ENCODE results near the gene GPR153. TPM values are rescaled to one million over a fixed set of nuclear protein-coding genes. Genes with fewer than 3 reads are reported as not detected.
"Not testable (repeated sequence)": the region's sequence is repeated elsewhere in the genome, so short reads cannot be mapped to it uniquely, and the experiment has no call there.

GPR153 gene
- total RNA-seq = 10 to 100 TPM; 13.0 to 44.0 (median 15.3) TPM

DNA sequence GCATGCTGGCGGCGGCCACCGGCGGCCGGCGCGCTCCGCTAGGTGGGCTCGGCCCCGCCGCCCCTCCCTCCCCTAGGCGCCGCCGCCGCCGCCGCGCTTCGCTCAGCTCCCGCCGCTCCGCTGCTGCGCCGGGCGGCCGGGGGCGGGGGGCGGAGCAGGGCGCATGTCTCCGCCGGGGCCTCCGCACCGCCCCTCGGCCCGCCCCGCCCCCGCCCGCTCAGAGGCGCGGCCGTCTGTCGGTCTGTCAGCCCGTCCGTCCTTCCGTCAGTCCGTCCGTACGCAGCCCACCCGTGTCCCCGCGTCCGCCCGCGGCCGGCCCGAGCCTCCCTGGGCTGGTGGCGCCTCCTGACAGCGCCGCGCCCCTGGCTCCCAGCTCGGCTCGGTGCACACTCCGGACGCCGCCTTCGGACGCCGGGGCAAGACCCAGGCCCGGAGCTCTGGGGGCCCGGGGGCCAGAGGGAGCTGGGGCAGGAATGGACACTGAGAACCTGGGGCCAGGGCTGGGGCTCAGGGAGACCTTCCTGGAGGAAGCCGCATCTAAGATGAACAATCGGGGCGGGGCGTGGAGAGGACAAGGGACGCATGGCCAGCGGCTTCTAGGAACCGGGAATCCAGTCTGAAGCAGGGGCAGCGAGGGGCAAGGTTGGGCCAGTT, at the start of gene GPR153:
Gene GPR153 (minus strand): TSS at position 138 of the 654 bp plus-strand sequence. CDS start 6,193 bp downstream, outside the sequence.
- in situ Hi-C loops (cut with MboI; ENCODE audit: low pct_unique_long_range_greater_than_20kb in 2 of 9, low sequenced_read_pairs in 9 of 9, unreplicated experiment in 9 of 9) = no loop called here
- H3K4me3 ChIP-seq = peak within 1 kb of the TSS; percentile 57 to 88 (median 66)
- H3K4me1 ChIP-seq (replicated peaks in 1 of 2) = peaks cover 25 to 30% of the 10 kb centered on the region in 2 donors
- peak within 1 kb of the TSS; percentile 65 to 73 for H3K27ac ChIP-seq
- peak; percentile 27 to 65 (median 52) for ATAC-seq (replicated peaks in 6 of 8)
- WGBS, 10 experiments = 0% methylated on average over 1 of the region's 78 CpGs; no CpG with 5 or more reads in 8 of the 10 experiments

DNA sequence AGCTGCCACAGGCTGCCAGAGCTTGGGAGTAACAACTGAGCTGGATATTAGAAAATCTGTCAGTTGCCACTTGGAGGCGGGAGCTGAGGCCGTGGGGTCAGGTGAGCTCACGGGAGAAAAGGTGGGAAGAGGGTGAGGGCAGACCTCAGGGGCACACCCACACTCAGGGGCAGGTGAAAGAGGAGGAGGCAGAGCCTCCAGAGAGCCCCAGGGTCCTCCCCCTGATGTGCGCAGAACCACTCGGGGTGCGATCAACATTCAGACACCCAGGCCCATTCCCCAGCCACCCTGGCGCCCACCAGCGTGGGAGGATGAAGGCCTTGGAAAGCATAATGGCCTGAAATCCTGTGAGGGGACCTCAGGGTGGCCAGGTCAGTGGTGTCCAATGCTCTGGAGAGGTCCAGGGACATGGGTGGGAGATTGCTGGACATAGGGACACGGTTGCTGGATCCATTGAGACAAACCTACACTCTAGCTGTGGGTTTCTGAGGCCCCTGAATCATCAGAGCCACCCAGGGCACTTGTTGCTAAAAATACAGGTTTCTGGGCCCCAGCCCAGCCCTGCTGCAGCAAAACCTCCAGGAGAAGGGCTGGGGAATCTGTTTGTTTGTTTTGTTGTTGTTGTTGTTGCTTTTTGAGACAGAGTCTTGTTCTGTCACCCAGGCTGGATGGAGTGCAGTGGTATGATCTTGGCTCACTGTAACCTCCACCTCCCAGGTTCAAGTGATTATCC, 49.4 kb upstream of the GPR153 start:
- peaks cover 16 to 18% of the 10 kb centered on the region in 2 donors for H3K4me1 ChIP-seq (replicated peaks in 1 of 2)
- in situ Hi-C loops (cut with MboI; ENCODE audit: low pct_unique_long_range_greater_than_20kb in 2 of 9, low sequenced_read_pairs in 9 of 9, unreplicated experiment in 9 of 9) = no loop called here
- no peak overlapping the region for H3K4me3 ChIP-seq
- no peak overlapping the region for H3K27ac ChIP-seq
- WGBS, 10 experiments = 80 to 100% (median 100%) methylated on average over 1 to 6 of the region's 9 CpGs; no CpG with 5 or more reads in 3 of the 10 experiments
- no peak for ATAC-seq (replicated peaks in 6 of 8)

GRCh38 chr1:6309564-6309963, 48.7 kb upstream of the GPR153 start:
- in situ Hi-C loops (cut with MboI; ENCODE audit: low pct_unique_long_range_greater_than_20kb in 2 of 9, low sequenced_read_pairs in 9 of 9, unreplicated experiment in 9 of 9) = no loop called here
- ATAC-seq (replicated peaks in 6 of 8) = no peak

DNA sequence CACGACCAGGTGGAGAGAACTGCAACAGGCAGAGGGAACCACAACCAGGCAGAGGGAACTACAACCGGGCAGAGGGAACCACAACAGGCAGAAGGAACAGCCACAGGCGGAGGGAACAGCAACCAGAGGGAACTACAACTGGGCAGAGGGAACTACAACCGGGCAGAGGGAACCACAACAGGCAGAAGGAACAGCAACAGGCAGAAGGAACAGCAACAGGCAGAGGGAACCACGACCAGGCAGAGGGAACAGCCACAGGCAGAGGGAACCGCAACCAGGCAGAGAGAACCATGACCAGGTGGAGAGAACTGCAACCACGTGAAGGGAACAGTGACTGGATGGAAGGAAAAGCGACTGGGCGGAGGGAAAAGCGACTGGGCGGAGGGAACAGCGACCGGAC, 47.6 kb upstream of the GPR153 start:
- in situ Hi-C loops (cut with MboI; ENCODE audit: low pct_unique_long_range_greater_than_20kb in 2 of 9, low sequenced_read_pairs in 9 of 9, unreplicated experiment in 9 of 9) = no loop called here
- WGBS, 10 experiments = 61 to 100% (median 88%) methylated on average over 1 to 9 of the region's 13 CpGs; no CpG with 5 or more reads in 2 of the 10 experiments
- Histone ChIP-seq H3K4me3 (no peak overlapping the region), H3K4me1 (replicated peaks in 1 of 2) (peaks cover 8% of the 10 kb centered on the region in 2 donors), H3K27ac (no peak overlapping the region)
- no peak for ATAC-seq (replicated peaks in 6 of 8)

More at GRCh38 chr1:6309564-6309963, 48.7 kb upstream of the GPR153 start:
- Histone ChIP-seq H3K4me1 (replicated peaks in 1 of 2) (peaks cover 16 to 18% of the 10 kb centered on the region in 2 donors), H3K27ac (no peak overlapping the region), H3K4me3 (no peak overlapping the region)
- 75 to 97% (median 86%) methylated on average over 3 to 7 of the region's 7 CpGs for WGBS, 10 experiments

- WGBS, 10 experiments = 86 to 100% (median 95%) methylated on average over 1 to 7 of the region's 7 CpGs; no CpG with 5 or more reads in 2 of the 10 experiments
- ATAC-seq (replicated peaks in 6 of 8); H3K4me1 ChIP-seq (replicated peaks in 1 of 2); in situ Hi-C loops (cut with MboI; ENCODE audit: low pct_unique_long_range_greater_than_20kb in 2 of 9, low sequenced_read_pairs in 9 of 9, unreplicated experiment in 9 of 9); H3K27ac ChIP-seq; H3K4me3 ChIP-seq: not testable (repeated sequence)
These were observed 46.8 kb upstream of the GPR153 start for GRCh38 chr1:6307682-6308081.

- in situ Hi-C loops (cut with MboI; ENCODE audit: low pct_unique_long_range_greater_than_20kb in 2 of 9, low sequenced_read_pairs in 9 of 9, unreplicated experiment in 9 of 9) = no loop called here
- H3K4me1 ChIP-seq (replicated peaks in 1 of 2) = no peaks in the 10 kb centered on the region
- ATAC-seq (replicated peaks in 6 of 8) = no peak
- no peak overlapping the region for H3K27ac ChIP-seq
- no peak overlapping the region for H3K4me3 ChIP-seq
- 92 to 100% (median 97%) methylated on average over 1 to 15 of the region's 15 CpGs; no CpG with 5 or more reads in 2 of the 10 experiments for WGBS, 10 experiments
These were observed 46.2 kb upstream of the GPR153 start for GRCh38 chr1:6307099-6307498.

DNA sequence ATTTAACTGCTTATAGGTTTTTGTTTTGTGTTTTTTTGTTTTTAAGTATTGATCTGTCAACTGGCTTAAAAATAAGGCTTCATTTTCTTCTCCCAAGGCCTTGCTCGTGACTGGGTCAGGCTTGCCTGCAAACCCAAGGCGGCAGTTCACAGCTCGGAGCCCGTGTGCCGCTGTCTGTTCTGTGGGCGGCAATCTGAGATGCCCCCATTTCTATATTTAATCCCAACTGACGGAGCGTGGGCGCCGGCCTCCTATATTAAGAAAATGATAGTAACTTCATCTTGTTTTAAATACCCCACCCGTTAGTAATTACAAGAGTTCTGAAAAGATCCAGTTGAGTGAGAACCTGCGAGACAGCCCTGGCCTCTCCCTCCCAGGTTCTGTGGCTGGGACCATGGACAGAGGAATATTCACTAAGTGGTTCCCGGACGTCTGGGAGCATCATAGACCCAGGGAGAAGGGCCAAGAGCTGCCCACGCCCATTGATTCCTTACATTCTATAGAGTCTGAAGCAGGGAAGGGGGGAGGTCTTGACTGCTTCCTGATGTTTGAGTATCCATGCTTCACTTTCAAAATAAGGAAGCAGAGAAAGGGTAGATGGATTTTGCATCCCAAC, 42.6 kb upstream of the GPR153 start:
- 50 to 98% (median 93%) methylated on average over 1 to 15 of the region's 15 CpGs; no CpG with 5 or more reads in 2 of the 10 experiments for WGBS, 10 experiments

DNA sequence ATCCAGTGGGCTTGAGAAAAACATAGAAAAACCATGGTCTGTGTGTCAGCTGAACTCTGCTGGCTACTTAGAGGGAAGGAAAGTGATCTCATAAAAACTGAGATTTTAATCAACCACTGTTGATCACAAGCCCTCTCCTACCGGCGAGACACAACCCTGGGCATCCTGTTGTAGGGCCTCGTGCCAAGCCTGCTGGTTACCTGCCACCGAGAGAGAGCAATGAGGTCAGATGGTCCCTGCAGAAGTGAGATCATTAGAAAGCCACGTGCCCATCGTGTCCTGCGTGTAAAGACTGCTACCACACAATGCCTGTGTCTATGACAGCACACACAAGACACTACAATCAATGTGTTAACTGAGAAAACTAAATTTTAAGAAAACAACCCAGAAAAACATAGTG, 41.7 kb upstream of the GPR153 start:
- Histone ChIP-seq H3K27ac (no peak overlapping the region), H3K4me3 (no peak overlapping the region), H3K4me1 (replicated peaks in 1 of 2) (no peaks in the 10 kb centered on the region)
- ATAC-seq (replicated peaks in 6 of 8) = no peak
- in situ Hi-C loops (cut with MboI; ENCODE audit: low pct_unique_long_range_greater_than_20kb in 2 of 9, low sequenced_read_pairs in 9 of 9, unreplicated experiment in 9 of 9) = no loop called here
- WGBS, 10 experiments = 87 to 100% (median 100%) methylated on average over 2 to 7 of the region's 7 CpGs; no CpG with 5 or more reads in 4 of the 10 experiments

More for the DNA sequence above, 42.6 kb upstream of the GPR153 start:
- Histone ChIP-seq H3K4me3 (no peak overlapping the region), H3K27ac (no peak overlapping the region), H3K4me1 (replicated peaks in 1 of 2) (no peaks in the 10 kb centered on the region)
- ATAC-seq (replicated peaks in 6 of 8) = peak in 1 of 8 experiments; percentile 36
- in situ Hi-C loops (cut with MboI; ENCODE audit: low pct_unique_long_range_greater_than_20kb in 2 of 9, low sequenced_read_pairs in 9 of 9, unreplicated experiment in 9 of 9) = no loop called here

DNA sequence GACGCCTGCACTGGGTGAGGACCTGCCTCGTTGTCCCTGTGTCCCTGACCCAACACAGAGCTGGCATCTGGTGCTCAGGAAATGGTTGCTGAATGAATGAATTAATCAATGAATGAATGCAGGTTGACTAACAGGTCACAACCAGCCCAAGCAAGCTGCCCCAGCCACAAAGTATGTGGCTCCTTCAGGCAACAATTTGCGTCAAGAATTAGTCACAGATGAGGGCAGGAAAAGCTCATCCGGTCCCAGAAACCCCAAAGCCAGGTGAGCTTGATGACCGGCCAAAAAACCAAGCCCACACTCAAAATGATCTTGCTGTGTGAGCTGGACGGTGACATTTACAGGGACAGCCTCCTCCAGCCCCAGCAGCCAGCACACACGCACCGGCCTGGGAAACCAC, 40.6 kb upstream of the GPR153 start:
- WGBS, 10 experiments = 17 to 100% (median 82%) methylated on average over 1 to 8 of the region's 8 CpGs; no CpG with 5 or more reads in 1 of the 10 experiments
- no peak overlapping the region for H3K4me3 ChIP-seq
- H3K4me1 ChIP-seq (replicated peaks in 1 of 2) = no peaks in the 10 kb centered on the region
- ATAC-seq (replicated peaks in 6 of 8) = no peak
- in situ Hi-C loops (cut with MboI; ENCODE audit: low pct_unique_long_range_greater_than_20kb in 2 of 9, low sequenced_read_pairs in 9 of 9, unreplicated experiment in 9 of 9) = no loop called here
- H3K27ac ChIP-seq = no peak overlapping the region

GRCh38 chr1:6300342-6301048, 39.6 kb upstream of the GPR153 start:
- no peaks in the 10 kb centered on the region for H3K4me1 ChIP-seq (replicated peaks in 1 of 2)
- WGBS, 10 experiments = 53 to 100% (median 96%) methylated on average over 1 to 5 of the region's 32 CpGs; no CpG with 5 or more reads in 5 of the 10 experiments
- ATAC-seq (replicated peaks in 6 of 8) = peak in 3 of 8 experiments; percentile 66 to 93 (median 91)
- in situ Hi-C loops (cut with MboI; ENCODE audit: low pct_unique_long_range_greater_than_20kb in 2 of 9, low sequenced_read_pairs in 9 of 9, unreplicated experiment in 9 of 9) = no loop called here
- H3K4me3 ChIP-seq = no peak overlapping the region
- no peak overlapping the region for H3K27ac ChIP-seq

GRCh38 chr1:6299557-6300165, 38.8 kb upstream of the GPR153 start:
- Histone ChIP-seq H3K4me1 (replicated peaks in 1 of 2) (no peaks in the 10 kb centered on the region), H3K4me3 (no peak overlapping the region), H3K27ac (no peak overlapping the region)
- no peak for ATAC-seq (replicated peaks in 6 of 8)
- WGBS, 10 experiments = 84 to 100% (median 91%) methylated on average over 1 to 12 of the region's 15 CpGs; no CpG with 5 or more reads in 2 of the 10 experiments
- in situ Hi-C loops (cut with MboI; ENCODE audit: low pct_unique_long_range_greater_than_20kb in 2 of 9, low sequenced_read_pairs in 9 of 9, unreplicated experiment in 9 of 9) = no loop called here

DNA sequence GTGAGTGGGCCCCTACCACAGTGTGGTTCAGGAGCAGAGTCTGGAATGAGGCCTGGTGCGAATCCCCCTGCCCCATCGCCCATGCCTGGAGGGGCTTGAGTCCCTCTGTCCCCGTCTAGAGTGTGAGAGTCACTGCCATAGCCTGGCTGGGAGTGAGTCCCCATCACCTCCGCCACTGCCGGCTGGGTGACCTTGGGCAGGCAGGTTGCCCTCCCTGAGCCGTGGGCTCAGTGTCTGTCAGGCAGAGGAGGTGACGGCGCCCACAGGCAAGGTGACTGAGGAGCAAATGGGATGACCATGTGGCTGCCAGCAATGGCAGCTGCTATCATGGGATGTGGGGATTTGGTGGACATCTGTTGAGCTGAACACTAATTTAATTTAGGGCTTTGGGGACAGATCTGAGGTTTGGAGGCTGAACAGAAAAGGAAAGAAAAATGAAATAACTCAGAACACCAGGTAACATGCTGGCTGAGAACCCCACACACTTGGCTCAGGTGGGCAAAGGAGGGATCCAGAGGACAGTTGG, 38.1 kb upstream of the GPR153 start:
- ATAC-seq (replicated peaks in 6 of 8) = no peak
- in situ Hi-C loops (cut with MboI; ENCODE audit: low pct_unique_long_range_greater_than_20kb in 2 of 9, low sequenced_read_pairs in 9 of 9, unreplicated experiment in 9 of 9) = no loop called here
- 83 to 100% (median 95%) methylated on average over 2 to 4 of the region's 8 CpGs; no CpG with 5 or more reads in 7 of the 10 experiments for WGBS, 10 experiments

More for the DNA sequence above, 38.1 kb upstream of the GPR153 start:
- H3K4me1 ChIP-seq (replicated peaks in 1 of 2) = no peaks in the 10 kb centered on the region
- no peak overlapping the region for H3K4me3 ChIP-seq
- no peak overlapping the region for H3K27ac ChIP-seq

All from motor neuron (in vitro differentiated cells).